DOHH2 (cell line): ENCODE results near the gene ASCL1.

ENCODE experiments used
- CTCF ChIP-seq: fragments of 200-600 bp; sonication (generic); IDR thresholded peaks from one replicate; pipeline ENCODE4 v1.5.1; 2014; ENCODE audit warnings: antibody characterized with exemption, mild to moderate bottlenecking, low read depth, low read length; ENCODE audit not compliant: poor library complexity, severe bottlenecking
- EZH2phosphoT487 ChIP-seq: fragments of 200-600 bp; sonication (generic); IDR thresholded peaks from 2 replicates; pipeline ENCODE4 v1.6.1; 2017; ENCODE audit warnings: borderline replicate concordance, mild to moderate bottlenecking, antibody characterized with exemption, low read length, moderate library complexity, mixed read lengths

- TF ChIP-seq CTCF (no peak), EZH2phosphoT487 (no peak)
These were observed 13.3 kb downstream of the ASCL1 start for GRCh38 chr12:102970780-102971179.
